ENCODE measurements around the gene ITGB5.

Gene ITGB5

DNA sequence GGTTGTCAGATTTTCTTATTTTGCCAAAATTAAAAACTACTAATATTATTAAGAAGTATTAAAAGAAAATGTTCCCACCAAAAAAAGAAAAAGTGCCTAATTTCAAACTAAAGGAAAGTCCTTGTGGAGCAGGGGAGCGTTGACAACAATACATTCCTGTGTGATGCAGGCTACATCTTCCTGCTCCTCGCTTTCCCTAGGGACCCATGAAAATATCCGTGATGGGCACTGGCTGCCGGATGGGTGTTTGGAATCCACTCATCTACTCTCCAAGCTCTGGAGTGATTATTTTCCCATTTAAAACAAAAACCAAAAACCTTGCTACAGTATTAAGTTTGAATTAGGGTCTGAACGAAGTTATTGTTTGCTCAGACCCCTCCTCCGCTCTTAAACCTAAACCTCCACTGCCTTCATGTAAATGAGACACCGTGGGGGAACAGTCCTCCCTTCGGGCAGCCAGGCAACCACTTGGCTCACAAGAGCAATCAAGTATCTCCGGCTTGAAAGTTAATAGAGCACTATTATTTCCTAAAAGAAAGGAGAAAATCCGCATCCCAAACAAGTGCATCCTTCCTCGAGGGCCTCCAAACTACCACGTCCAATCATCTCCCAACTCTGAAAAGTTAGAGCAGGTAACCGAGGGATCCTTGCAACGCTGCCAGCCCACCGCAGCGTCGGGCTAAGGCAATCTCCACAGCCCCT is 1.5 kb downstream of the ITGB5 start:
- TF ChIP-seq CTCF (IDR thresholded peaks at IDR 0.05): no peak
- no peak for DNase-seq (ENCODE audit: low spot score)
- peak overlapping the region; percentile 98 to 99 for H3K27ac ChIP-seq
- peak overlapping the region; percentile 93 for H3K4me3 ChIP-seq

- H3K4me3 ChIP-seq: peak overlapping the region; percentile 93
- peak overlapping the region; percentile 50 to 98 for H3K27ac ChIP-seq
- no peak for DNase-seq (ENCODE audit: low spot score)
- no peak for TF ChIP-seq CTCF (IDR thresholded peaks at IDR 0.05)
Measured at GRCh38 chr3:124884474-124885101, 2.6 kb downstream of the ITGB5 start.

DNA sequence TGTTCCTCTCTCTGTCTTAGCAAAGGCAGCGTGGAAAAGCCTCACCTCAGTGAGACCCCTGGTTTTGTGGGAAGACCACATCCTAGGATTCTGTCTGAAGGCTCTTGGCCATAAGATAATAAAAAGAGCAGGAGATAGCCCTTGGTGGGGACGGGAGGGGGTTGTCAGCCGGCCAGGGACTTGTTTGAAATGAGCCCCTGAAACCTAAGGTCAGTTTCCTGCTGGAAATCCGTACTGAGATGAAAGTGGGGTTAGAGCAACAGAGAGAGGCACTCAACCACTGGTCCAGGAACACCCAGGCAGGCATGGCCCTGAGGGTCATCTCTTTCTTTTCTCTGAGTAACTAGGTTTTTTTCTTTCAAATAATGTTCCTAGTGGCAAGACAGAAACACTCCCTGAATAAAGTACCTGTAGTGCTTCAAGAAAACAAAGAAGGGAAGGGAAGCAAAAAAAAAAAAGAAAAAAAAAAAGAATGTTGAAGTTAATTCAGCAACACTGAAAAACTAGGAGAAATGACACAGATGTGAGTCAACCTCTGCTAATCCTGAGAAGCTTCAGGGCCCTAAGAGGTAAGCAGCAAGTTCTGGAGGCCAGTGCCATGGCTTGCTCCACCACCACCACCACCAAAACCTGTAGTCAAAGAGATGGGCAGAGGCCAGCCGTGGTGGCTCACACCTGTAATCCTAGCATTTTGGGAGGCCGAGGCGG is 3.2 kb downstream of the ITGB5 start:
- no peak for TF ChIP-seq CTCF (IDR thresholded peaks at IDR 0.05)
- H3K4me3 ChIP-seq: peak overlapping the region; percentile 25
- DNase-seq (ENCODE audit: low spot score): no peak
- peak overlapping the region; percentile 43 to 75 for H3K27ac ChIP-seq

DNA sequence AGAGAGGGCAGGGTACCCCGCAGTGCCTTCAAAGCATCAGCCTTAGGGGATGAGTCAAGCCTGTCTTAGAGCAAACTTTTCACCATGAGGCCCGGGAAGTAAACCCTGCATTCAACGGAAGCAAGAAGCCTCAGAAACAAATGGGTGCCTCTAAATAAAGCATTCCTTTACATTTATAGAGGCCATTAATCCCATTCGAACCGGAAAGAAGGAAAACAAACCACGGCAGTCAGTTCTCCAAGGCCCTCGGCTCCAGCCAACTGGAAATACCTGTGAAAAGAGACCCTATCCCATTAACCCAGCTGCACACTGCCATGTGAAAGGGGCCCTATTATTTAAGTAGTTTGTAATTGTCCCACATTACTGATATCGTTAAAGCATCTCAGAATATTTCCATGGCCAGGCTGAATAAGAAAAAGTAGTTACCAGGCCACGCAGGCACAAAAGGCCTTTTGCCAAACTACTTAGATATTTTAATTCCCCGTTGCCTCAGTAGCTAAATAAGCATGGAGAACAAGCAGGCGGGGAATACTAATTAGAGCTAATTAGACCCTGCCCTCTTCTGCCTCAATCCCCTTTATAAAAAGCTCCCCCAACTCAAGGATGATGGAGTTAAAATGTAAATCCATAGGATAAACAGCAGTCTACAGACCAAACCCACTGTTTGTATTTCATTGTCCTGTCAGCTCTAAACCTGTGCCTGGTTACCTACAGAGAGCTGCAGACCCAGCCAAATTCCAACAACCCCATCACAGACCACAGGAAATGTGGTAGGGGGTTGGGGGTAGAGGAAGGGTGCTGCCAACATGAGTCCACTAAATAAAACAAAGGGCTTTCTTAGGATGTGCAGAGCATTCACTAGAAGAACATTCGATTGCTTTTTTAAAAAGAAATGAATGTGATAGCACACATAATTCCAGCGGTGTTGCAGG is 4.1 kb downstream of the ITGB5 start:
- Histone ChIP-seq H3K27ac (peak overlapping the region; percentile 43 to 75), H3K4me3 (peak overlapping the region; percentile 25)
- DNase-seq (ENCODE audit: low spot score): no peak
- no peak for TF ChIP-seq CTCF (IDR thresholded peaks at IDR 0.05)

GRCh38 chr3:124881976-124882697 is 5.0 kb downstream of the ITGB5 start:
- DNase-seq (ENCODE audit: low spot score): no peak
- H3K4me3 ChIP-seq: peak overlapping the region; percentile 18
- TF ChIP-seq CTCF (IDR thresholded peaks at IDR 0.05): no peak
- peak overlapping the region; percentile 43 to 75 for H3K27ac ChIP-seq

- no peak for DNase-seq (ENCODE audit: low spot score)
- H3K4me3 ChIP-seq: peak overlapping the region; percentile 27
- no peak for TF ChIP-seq CTCF (IDR thresholded peaks at IDR 0.05)
- peak overlapping the region; percentile 76 to 90 for H3K27ac ChIP-seq
Measured at GRCh38 chr3:124879337-124879680, 7.9 kb downstream of the ITGB5 start.

All from coronary artery (tissue), 2 donors.